ENCODE results near the gene TAS1R3. TPM values are rescaled to one million over a fixed set of nuclear protein-coding genes. Genes with fewer than 3 reads are reported as not detected.

TAS1R3 gene
- total and polyA plus RNA-seq, 5 donors: 0.33 to 0.66 (median 0.41) TPM

GRCh38 chr1:1296070-1297061 lies 34.7 kb upstream of the TAS1R3 start:
- Histone ChIP-seq H3K4me3 (ENCODE audit: low read length) (no peak overlapping the region), H3K4me1 (ENCODE audit: control insufficient read depth, insufficient read depth, low read length) (no peaks in the 10 kb centered on the region), H3K9me3 (ENCODE audit: control insufficient read depth, low read length) (no peaks in the 10 kb centered on the region), H3K27ac (ENCODE audit: low read length) (no peak overlapping the region), H3K27me3 (ENCODE audit: control insufficient read depth, insufficient read depth) (no peaks in the 10 kb centered on the region)
- intact Hi-C loops (cut with DNase I): loop anchor here in 1 of 4 donors (10.0 kb wide), 1 partner anchor 172 kb away; no protein-coding TSS in a partner anchor
- ATAC-seq (no peak), DNase-seq (no peak)
- WGBS: 95% methylated on average over 62 of the region's 62 CpGs

GRCh38 chr1:1297802-1298424 lies 33.2 kb upstream of the TAS1R3 start:
- DNase-seq: no peak
- no peak for ATAC-seq
- Histone ChIP-seq H3K27ac (ENCODE audit: low read length) (no peak overlapping the region), H3K4me3 (ENCODE audit: low read length) (no peak overlapping the region), H3K27me3 (ENCODE audit: control insufficient read depth, insufficient read depth) (no peaks in the 10 kb centered on the region), H3K4me1 (ENCODE audit: control insufficient read depth, insufficient read depth, low read length) (no peaks in the 10 kb centered on the region), H3K9me3 (ENCODE audit: control insufficient read depth, low read length) (no peaks in the 10 kb centered on the region)
- intact Hi-C loops (cut with DNase I): loop anchor here in 1 of 4 donors (10.0 kb wide), 1 partner anchor 173 kb away; no protein-coding TSS in a partner anchor
- 92% methylated on average over 31 of the region's 31 CpGs for WGBS

- ATAC-seq: no peak
- Histone ChIP-seq H3K9me3 (ENCODE audit: control insufficient read depth, low read length) (no peaks in the 10 kb centered on the region), H3K27ac (ENCODE audit: low read length) (no peak overlapping the region), H3K27me3 (ENCODE audit: control insufficient read depth, insufficient read depth) (no peaks in the 10 kb centered on the region), H3K4me1 (ENCODE audit: control insufficient read depth, insufficient read depth, low read length) (no peaks in the 10 kb centered on the region), H3K4me3 (ENCODE audit: low read length) (no peak overlapping the region)
- intact Hi-C loops (cut with DNase I): loop anchor here in 1 of 4 donors (10.0 kb wide), 1 partner anchor 174 kb away; no protein-coding TSS in a partner anchor
- DNase-seq: no peak
- WGBS: 57% methylated on average over 30 of the region's 30 CpGs
Observed at GRCh38 chr1:1298861-1299685, 32.0 kb upstream of the TAS1R3 start.

- Histone ChIP-seq H3K9me3 (ENCODE audit: control insufficient read depth, low read length) (no peaks in the 10 kb centered on the region), H3K27me3 (ENCODE audit: control insufficient read depth, insufficient read depth) (no peaks in the 10 kb centered on the region), H3K4me3 (ENCODE audit: low read length) (no peak overlapping the region), H3K27ac (ENCODE audit: low read length) (no peak overlapping the region), H3K4me1 (ENCODE audit: control insufficient read depth, insufficient read depth, low read length) (no peaks in the 10 kb centered on the region)
- intact Hi-C loops (cut with DNase I): loop anchor here in 1 of 4 donors (10.0 kb wide), 1 partner anchor 175 kb away; no protein-coding TSS in a partner anchor
- DNase-seq (peak in 1 of 3 donors; percentile 49), ATAC-seq (no peak)
- WGBS: 88% methylated on average over 22 of the region's 22 CpGs
Observed at GRCh38 chr1:1299686-1300351, 31.3 kb upstream of the TAS1R3 start.

- WGBS: 89% methylated on average over 12 of the region's 12 CpGs
- intact Hi-C loops (cut with DNase I): no loop called here
- no peak overlapping the region for H3K4me3 ChIP-seq (ENCODE audit: low read length)
- no peaks in the 10 kb centered on the region for H3K9me3 ChIP-seq (ENCODE audit: control insufficient read depth, low read length)
- no peak overlapping the region for H3K27ac ChIP-seq (ENCODE audit: low read length)
- H3K27me3 ChIP-seq (ENCODE audit: control insufficient read depth, insufficient read depth): no peaks in the 10 kb centered on the region
- no peaks in the 10 kb centered on the region for H3K4me1 ChIP-seq (ENCODE audit: control insufficient read depth, insufficient read depth, low read length)
- ATAC-seq: no peak
- peak in 1 of 3 donors; percentile 37 for DNase-seq
Observed at GRCh38 chr1:1300352-1300739, 30.7 kb upstream of the TAS1R3 start.

GRCh38 chr1:1302006-1302430 lies 29.1 kb upstream of the TAS1R3 start:
- ATAC-seq (no peak), DNase-seq (no peak)
- Histone ChIP-seq H3K4me3 (ENCODE audit: low read length) (no peak overlapping the region), H3K9me3 (ENCODE audit: control insufficient read depth, low read length) (no peaks in the 10 kb centered on the region), H3K27me3 (ENCODE audit: control insufficient read depth, insufficient read depth) (no peaks in the 10 kb centered on the region), H3K27ac (ENCODE audit: low read length) (no peak overlapping the region), H3K4me1 (ENCODE audit: control insufficient read depth, insufficient read depth, low read length) (peaks cover 5% of the 10 kb centered on the region)
- 90% methylated on average over 9 of the region's 9 CpGs for WGBS
- intact Hi-C loops (cut with DNase I): no loop called here

- DNase-seq (no peak), ATAC-seq (no peak)
- no peaks in the 10 kb centered on the region for H3K9me3 ChIP-seq (ENCODE audit: control insufficient read depth, low read length)
- H3K4me1 ChIP-seq (ENCODE audit: control insufficient read depth, insufficient read depth, low read length): peaks cover 5% of the 10 kb centered on the region
- no peaks in the 10 kb centered on the region for H3K27me3 ChIP-seq (ENCODE audit: control insufficient read depth, insufficient read depth)
- H3K27ac ChIP-seq (ENCODE audit: low read length): no peak overlapping the region
- H3K4me3 ChIP-seq (ENCODE audit: low read length): no peak overlapping the region
- intact Hi-C loops (cut with DNase I): no loop called here
- 78% methylated on average over 31 of the region's 31 CpGs for WGBS
Observed at GRCh38 chr1:1302951-1303509, 28.1 kb upstream of the TAS1R3 start.

- Histone ChIP-seq H3K4me3 (ENCODE audit: low read length) (no peak overlapping the region), H3K27ac (ENCODE audit: low read length) (no peak overlapping the region), H3K4me1 (ENCODE audit: control insufficient read depth, insufficient read depth, low read length) (peaks cover 5% of the 10 kb centered on the region), H3K9me3 (ENCODE audit: control insufficient read depth, low read length) (no peaks in the 10 kb centered on the region), H3K27me3 (ENCODE audit: control insufficient read depth, insufficient read depth) (no peaks in the 10 kb centered on the region)
- no peak for DNase-seq
- intact Hi-C loops (cut with DNase I): no loop called here
- WGBS: 74% methylated on average over 13 of the region's 13 CpGs
- no peak for ATAC-seq
Observed at GRCh38 chr1:1303736-1304135, 27.3 kb upstream of the TAS1R3 start.

GRCh38 chr1:1304331-1305299 lies 26.5 kb upstream of the TAS1R3 start:
- peak; percentile 2 to 9 for ATAC-seq
- intact Hi-C loops (cut with DNase I): no loop called here
- peak; percentile 79 to 92 (median 92) for DNase-seq
- Histone ChIP-seq H3K9me3 (ENCODE audit: control insufficient read depth, low read length) (no peaks in the 10 kb centered on the region), H3K4me3 (ENCODE audit: low read length) (peak overlapping the region; percentile 2), H3K4me1 (ENCODE audit: control insufficient read depth, insufficient read depth, low read length) (peaks cover 5% of the 10 kb centered on the region), H3K27me3 (ENCODE audit: control insufficient read depth, insufficient read depth) (no peaks in the 10 kb centered on the region), H3K27ac (ENCODE audit: low read length) (peak overlapping the region; percentile 9)
- 25% methylated on average over 29 of the region's 29 CpGs for WGBS

Data from right cardiac atrium (tissue), 5 donors.